Esophagus muscularis mucosa (tissue), 3 donors: ENCODE measurements around the gene TPD52L1.

Experiments
- CTCF ChIP-seq, 3 experiments: fragments of 200-600 bp in 2 of 3; fragments of 450-650 bp in 1 of 3; sonication (generic) in 2 of 3; IDR thresholded peaks; one replicate each; pipeline ENCODE4 v1.5.1; 2017 to 2019; ENCODE audit warnings: antibody characterized with exemption in 3 of 3, mild to moderate bottlenecking in 2 of 3, moderate library complexity in 1 of 3
- POLR2A ChIP-seq: fragments of 450-650 bp; IDR thresholded peaks from one replicate; pipeline ENCODE4 v1.6.1; 2017; ENCODE audit warnings: antibody characterized with exemption, moderate library complexity, mild to moderate bottlenecking, low read depth
- POLR2AphosphoS5 ChIP-seq, 2 donors: sonication (generic); formaldehyde crosslinking; IDR thresholded peaks; one replicate each; pipeline ENCODE4 v1.6.1; 2017; ENCODE audit warnings: antibody characterized with exemption in 2 of 2

GRCh38 chr6:125205931-125206330 is 52.4 kb downstream of the TPD52L1 start:
- TF ChIP-seq CTCF (IDR thresholded peaks at IDR 0.05) (no peak), POLR2AphosphoS5 (IDR thresholded peaks at IDR 0.05) (no peak), POLR2A (no peak)
